ENCODE results near the gene ANP32B.
"Not testable (repeated sequence)": the region's sequence is repeated elsewhere in the genome, so short reads cannot be mapped to it uniquely, and the experiment has no call there.

Gene ANP32B

DNA sequence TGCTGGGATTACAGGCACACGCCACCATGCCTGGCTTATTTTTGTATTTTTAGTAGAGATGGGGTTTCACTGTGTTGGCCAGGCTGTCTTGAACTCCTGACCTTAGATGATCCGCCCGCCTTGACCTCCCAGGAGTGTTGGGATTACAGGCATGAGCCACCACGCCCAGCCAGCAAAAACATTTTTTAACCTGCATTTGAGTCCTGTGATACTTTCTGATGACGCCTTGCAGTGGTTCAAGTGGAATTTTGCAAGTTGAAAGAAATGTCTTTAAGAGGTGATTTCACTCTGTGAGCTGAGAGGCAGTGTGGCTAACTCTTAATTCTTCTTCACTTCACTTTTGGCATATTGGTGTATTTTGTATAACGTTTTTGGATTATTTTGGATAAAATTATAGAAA is 9.1 kb downstream of the ANP32B start:
- DNase-seq (ENCODE audit: low read depth) = no peak
- TF ChIP-seq, protein P1, sequence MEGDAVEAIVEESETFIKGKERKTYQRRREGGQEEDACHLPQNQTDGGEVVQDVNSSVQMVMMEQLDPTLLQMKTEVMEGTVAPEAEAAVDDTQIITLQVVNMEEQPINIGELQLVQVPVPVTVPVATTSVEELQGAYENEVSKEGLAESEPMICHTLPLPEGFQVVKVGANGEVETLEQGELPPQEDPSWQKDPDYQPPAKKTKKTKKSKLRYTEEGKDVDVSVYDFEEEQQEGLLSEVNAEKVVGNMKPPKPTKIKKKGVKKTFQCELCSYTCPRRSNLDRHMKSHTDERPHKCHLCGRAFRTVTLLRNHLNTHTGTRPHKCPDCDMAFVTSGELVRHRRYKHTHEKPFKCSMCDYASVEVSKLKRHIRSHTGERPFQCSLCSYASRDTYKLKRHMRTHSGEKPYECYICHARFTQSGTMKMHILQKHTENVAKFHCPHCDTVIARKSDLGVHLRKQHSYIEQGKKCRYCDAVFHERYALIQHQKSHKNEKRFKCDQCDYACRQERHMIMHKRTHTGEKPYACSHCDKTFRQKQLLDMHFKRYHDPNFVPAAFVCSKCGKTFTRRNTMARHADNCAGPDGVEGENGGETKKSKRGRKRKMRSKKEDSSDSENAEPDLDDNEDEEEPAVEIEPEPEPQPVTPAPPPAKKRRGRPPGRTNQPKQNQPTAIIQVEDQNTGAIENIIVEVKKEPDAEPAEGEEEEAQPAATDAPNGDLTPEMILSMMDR (IDR thresholded peaks at IDR 0.05; ENCODE audit: control insufficient read depth, insufficient read depth, low read depth, low read length, missing control alignments) = no peak
- no peak overlapping the region for H3K4me3 ChIP-seq (ENCODE audit: control insufficient read depth, low read depth, low read length)

DNA sequence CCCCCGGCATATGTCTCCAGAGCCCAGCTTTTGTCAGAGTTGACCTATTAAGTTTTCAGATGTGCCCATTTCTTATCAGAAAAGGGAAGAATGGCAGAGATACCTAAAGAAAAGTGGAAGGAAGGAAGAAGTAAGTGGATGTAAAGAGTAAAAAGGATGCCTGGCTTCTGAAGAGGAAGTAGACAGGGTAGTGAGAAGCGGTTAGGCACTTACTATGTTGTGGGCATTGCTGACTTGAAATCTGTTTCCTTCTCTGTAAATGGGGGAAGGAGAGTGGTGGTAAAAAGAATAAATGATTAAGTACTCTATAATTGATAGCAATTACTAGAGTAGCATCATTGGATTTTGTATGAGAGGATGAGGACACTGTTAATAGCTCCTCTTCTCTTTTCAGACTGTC is 9.9 kb downstream of the ANP32B start:
- TF ChIP-seq, protein P1 (IDR thresholded peaks at IDR 0.05; ENCODE audit: control insufficient read depth, insufficient read depth, low read depth, low read length, missing control alignments) = no peak
- DNase-seq (ENCODE audit: low read depth) = no peak

DNA sequence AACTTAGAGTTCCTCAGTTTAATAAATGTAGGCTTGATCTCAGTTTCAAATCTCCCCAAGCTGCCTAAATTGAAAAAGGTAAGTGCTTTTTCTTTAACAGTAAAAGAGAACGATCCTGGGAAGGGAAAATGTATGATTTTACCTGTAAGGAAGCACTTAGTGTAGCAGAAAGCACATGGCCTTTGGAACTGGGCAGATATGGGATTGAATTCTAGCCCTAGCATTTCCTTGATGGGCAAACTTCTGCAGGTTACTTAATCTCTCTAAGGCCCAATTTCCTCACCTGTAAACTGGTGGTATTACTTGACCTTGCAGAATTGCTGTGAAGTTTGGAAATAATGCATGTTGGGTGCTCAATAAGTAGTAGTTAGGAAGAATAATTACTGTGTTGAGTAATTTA is 11.6 kb downstream of the ANP32B start:
- H3K4me3 ChIP-seq (ENCODE audit: control insufficient read depth, low read depth, low read length) = no peak overlapping the region
- no peak for DNase-seq (ENCODE audit: low read depth)
- TF ChIP-seq, protein P1 (IDR thresholded peaks at IDR 0.05; ENCODE audit: control insufficient read depth, insufficient read depth, low read depth, low read length, missing control alignments) = no peak

More for the DNA sequence above, 9.9 kb downstream of the ANP32B start:
- no peak overlapping the region for H3K4me3 ChIP-seq (ENCODE audit: control insufficient read depth, low read depth, low read length)

DNA sequence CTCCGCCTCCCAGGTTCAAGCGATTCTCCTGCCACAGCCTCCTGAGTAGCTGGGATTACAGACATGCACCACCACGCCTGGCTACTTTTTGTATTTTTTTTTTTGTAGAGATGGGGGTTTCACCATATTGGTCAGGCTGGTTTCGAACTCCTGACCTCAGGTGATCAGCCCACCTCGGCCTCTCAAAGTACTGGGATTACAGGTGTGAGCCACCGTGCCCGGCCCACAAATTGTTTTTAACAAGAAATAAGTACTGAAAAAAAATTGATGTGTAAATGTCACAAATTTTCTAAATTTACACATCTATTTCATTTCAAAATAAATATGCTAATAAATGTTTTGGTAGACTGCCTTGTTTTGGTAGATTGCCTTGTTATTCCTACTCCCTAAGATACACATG is 13.5 kb downstream of the ANP32B start:
- DNase-seq (ENCODE audit: low read depth); H3K4me3 ChIP-seq (ENCODE audit: control insufficient read depth, low read depth, low read length): not testable (repeated sequence)

DNA sequence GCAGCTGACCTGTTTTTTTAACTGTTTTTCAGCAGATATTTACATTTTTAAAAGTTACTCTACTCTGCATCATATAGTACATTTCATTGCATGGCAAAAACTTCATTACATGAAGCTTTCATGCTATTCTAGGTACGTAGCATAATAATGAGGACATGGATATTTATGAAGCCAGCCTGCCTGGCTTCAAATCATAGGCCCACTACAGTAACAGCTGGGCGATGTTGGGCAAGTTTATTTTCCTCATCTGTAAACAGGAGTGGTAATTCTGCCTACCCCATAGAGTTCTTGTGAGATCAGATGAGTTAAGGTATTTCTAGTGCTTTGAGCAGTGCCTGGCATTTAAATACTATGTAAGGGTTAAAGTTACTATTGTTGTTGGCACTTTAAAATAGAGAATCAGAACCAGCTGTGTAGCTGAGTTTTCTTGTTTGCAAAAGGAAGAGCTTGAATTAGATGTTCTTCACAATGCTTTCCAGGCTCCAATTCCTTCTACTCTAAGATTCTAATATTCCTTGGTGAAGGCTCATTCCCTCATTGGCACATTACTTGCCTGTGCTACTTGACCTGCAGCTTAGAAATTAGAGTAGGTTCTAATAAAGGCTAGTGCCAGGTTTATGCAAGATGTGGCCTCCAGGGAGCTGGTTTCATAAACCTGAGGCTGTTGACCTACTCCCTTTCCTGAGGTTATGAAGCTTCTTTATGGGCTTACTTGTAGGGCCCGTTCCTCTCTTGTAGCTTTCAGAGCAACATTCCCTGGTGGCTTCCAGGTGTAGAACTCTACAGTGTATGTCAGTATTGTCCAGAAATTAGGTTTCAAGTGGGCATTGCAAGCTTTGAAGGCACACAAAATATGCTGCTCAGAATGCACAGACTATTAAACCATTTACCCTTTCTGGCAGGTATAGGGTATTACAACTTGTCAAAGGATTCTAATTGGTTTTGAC is 14.5 kb downstream of the ANP32B start:
- H3K4me3 ChIP-seq (ENCODE audit: control insufficient read depth, low read depth, low read length) = no peak overlapping the region
- DNase-seq (ENCODE audit: low read depth) = no peak
- TF ChIP-seq, protein P1 (IDR thresholded peaks at IDR 0.05; ENCODE audit: control insufficient read depth, insufficient read depth, low read depth, low read length, missing control alignments) = no peak

DNA sequence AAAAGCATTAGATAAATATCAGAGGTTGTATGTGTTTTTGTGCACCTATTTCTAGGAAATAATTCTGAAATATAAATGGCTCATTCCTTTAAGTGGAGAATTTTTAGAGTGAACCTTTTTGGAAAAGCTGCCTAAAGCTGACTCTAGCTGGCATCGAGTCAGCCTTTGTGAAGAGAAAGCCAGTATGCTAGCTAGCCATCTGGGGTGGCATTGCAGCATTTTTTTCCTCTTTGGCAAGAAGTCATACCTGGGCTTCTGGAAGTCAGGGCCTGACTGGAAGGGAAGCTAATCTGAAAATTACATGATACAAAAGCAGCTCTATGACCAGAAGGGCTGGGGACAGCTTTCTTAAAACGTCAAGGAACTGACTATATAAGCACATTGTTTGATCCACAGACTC is 19.7 kb downstream of the ANP32B start:
- TF ChIP-seq, protein P1 (IDR thresholded peaks at IDR 0.05; ENCODE audit: control insufficient read depth, insufficient read depth, low read depth, low read length, missing control alignments) = no peak
- DNase-seq (ENCODE audit: low read depth) = no peak
- no peak overlapping the region for H3K4me3 ChIP-seq (ENCODE audit: control insufficient read depth, low read depth, low read length)

DNA sequence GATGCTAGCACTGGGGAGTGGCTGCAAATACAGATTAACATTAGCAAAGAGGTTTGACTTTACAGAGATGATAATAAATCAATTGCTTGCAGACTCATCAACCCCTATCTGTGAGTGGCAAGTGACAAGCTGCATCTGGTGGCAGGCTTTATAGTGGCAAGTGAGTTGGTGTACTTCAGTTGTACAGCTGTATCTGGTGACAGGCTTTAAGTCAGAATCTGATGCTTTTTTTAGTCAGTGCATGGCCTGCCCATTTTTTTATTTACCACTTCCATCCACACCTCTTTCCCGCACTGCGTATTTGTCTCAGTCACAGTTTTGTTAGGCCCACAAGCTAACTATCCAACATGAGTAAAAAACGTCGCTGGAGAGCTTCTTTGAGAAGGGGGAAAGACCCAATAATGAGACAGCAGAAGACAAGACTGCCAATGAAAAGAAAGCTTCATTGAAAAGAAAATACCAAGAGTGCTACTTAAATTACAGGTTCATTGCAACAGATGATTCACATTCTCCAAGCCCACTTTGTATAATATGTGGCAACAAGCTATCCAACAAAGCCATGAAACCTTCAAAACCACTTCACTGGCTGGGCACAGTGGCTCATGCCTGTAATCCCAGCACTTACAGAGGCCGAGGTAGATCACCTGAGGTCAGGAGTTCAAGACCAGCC is 23.1 kb downstream of the ANP32B start:
- DNase-seq (ENCODE audit: low read depth) = no peak
- TF ChIP-seq, protein P1 (IDR thresholded peaks at IDR 0.05; ENCODE audit: control insufficient read depth, insufficient read depth, low read depth, low read length, missing control alignments) = no peak
- no peak overlapping the region for H3K4me3 ChIP-seq (ENCODE audit: control insufficient read depth, low read depth, low read length)

All from AG09309 (cell line).